Cardiac septum (tissue), 1 donor: ENCODE data around the gene HAAO. TPM values are rescaled to one million over a fixed set of nuclear protein-coding genes. Genes with fewer than 3 reads are reported as not detected.
A peak's percentile ranks its signal among the peaks of the same experiment; 100 is the strongest.

Experiments
- DNase-seq: peaks from one replicate; pipeline ENCODE4 v3.0.0-alpha.2; 2020; ENCODE audit warnings: low spot score
- intact Hi-C: fragments of 100-400 bp; cut with DNase I; formaldehyde crosslinking; loops from one replicate; pipeline ENCODE4 v1.14.0; 2022
- total RNA-seq: library from RNA; stranded (reverse); fragmentation: NEBNext Ultra II Directional; extraction: Animal tissue kit (Norgen Biotek cat#: 25700); gene quantifications from one replicate; pipeline ENCODE4 v1.2.1, GENCODE V29; 2021
- donor health status: DM: no; HTN: no; CAD: no.

HAAO gene
- total RNA-seq, 1 donor from 2014 or later: 2.5 TPM

GRCh38 chr2:42823744-42824453 is 31.5 kb upstream of the HAAO start:
- intact Hi-C loops: loop anchor here (10.0 kb wide), 1 partner anchor 311 kb away; no protein-coding TSS in a partner anchor
- no peak for DNase-seq

DNA sequence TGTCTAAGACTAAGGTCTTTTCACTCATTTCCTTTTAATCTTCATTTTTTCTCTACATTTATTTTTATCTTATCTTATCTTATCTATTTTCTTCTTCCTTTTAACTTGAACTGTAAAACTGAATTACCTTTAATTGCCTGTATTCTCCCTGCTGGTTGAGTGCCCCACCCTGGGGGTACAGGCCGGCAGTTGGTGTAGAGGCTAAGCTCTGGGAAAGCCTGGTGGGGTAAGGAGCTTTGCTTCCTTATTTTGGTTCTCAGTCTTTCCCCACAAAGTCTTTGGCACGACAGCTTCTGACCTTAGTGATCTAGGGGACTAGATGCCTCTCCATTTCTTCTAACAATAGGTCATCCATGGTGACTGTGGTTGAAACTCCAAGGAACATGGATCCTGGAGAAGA is 26.8 kb upstream of the HAAO start:
- intact Hi-C loops: no loop called here
- DNase-seq: no peak

GRCh38 chr2:42815726-42816125 is 23.3 kb upstream of the HAAO start:
- intact Hi-C loops: no loop called here
- DNase-seq: no peak

- intact Hi-C loops: no loop called here
- DNase-seq: no peak
Measured at GRCh38 chr2:42813763-42814162, 21.4 kb upstream of the HAAO start.

DNA sequence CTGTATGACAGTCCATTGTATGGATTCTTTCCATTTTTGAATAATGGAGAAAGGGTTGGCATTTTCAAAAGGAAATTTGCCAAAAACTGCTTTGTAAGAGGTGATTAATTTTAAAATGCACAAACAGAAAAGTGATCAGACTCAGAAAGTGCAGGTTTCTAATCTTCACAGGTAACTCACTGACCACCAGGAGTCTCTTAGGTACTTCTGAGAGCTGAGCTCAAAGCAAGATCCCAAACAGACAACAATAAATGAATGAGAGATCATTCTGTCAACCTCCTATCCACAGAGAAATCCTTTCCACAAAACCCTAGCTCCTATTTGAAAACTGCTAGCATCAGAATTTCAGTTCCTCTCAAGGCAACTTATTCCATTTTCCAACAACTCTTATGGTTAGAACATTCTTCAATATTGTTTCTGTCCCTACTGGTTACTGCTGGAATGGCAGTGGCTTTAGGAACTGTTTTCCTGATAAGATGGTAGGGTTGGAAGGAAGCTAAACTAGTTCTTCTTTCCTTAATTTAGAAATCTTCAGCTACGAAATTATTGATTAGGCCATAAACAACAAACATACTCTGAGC is 20.6 kb upstream of the HAAO start:
- no peak for DNase-seq
- intact Hi-C loops: no loop called here

DNA sequence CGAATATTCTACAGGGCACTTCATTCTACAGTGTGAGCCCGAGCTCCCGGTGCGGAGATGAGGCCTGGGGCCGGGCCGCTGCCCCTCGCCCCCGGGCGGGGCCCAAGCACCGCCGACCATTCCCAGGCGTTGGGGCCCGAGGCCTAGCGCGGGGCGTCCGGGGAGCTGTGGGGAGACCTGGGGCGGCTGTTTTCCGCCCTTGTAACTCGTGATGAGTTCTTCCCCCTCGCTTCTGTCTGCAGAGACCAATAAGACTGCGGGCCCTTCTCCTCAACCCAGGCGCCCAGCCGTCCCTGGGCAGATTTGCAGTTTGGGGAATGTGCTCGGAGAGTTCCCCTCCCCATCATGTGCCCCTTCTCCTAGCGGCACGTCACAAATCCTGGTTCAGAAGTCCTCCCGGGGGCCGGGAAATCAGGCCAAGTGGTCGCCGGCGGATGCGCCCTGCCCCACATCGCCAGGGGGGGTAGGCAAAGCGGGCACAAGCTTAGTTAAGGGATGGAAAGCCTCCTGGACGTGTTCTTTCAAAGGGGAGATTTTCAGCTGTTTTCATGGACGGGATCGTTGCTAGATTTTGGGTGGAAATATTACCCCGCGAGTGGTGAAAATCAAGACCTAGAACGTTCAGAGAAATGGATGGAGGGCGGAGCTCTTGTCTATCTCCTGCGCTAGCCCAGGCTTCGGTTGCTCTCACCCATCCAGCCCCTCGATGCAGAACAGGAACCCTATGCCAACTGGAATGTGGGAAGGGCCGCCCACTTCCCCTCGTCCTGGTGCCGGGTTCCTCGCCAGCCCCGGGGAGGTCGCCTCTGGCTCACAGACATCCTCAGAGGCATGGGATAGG is 18.8 kb upstream of the HAAO start:
- intact Hi-C loops: loop anchor here (2.0 kb wide), 1 partner anchor 18 kb away; the partner anchor contains the start of gene HAAO
- peak; percentile 77 for DNase-seq

- peak; percentile 98 for DNase-seq
Measured at GRCh38 chr2:42810121-42810970, 18.0 kb upstream of the HAAO start.

GRCh38 chr2:42809819-42810120 is 17.4 kb upstream of the HAAO start:
- intact Hi-C loops: loop anchor here (2.0 kb wide), 1 partner anchor 17 kb away; the partner anchor contains the start of gene HAAO
- peak; percentile 94 for DNase-seq

More at GRCh38 chr2:42810121-42810970, 18.0 kb upstream of the HAAO start:
- intact Hi-C loops: loop anchor here (2.0 kb wide), 1 partner anchor 18 kb away; the partner anchor contains the start of gene HAAO

DNA sequence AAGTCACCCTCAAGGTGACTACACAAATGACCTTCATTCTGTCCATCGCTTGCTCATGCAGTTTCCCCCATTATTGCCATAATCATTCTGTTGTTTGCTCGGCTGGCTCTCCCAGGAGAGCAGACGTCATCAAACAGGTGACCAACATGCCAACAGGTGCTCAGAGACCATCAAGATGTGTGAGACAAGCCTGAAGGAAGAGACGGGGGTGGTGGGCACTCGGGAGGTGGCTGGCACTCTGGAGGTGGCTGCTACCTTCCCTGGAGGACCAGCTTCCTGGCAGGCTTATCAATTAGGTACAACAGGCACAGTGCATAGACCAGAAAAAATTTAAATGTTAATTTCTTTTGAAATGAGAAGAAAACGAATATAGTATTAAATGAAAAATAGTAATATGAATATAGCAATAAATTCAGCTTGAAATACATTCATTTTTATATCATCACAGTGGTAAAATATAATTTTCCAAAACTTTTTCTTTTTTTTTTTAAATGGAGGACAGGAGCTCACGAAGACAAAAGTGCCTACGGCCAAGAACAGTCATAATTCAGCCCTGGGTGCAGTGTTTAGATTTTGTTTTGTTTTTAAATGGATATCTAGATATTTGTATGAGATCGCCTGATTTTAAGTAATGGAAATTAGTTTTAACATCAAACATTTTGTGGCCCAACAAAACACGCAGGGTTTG is 16.9 kb upstream of the HAAO start:
- intact Hi-C loops: no loop called here
- DNase-seq: no peak

- intact Hi-C loops: no loop called here
- DNase-seq: no peak
Measured at GRCh38 chr2:42808301-42808700, 15.9 kb upstream of the HAAO start.

GRCh38 chr2:42806786-42807185 is 14.4 kb upstream of the HAAO start:
- no peak for DNase-seq
- intact Hi-C loops: no loop called here

DNA sequence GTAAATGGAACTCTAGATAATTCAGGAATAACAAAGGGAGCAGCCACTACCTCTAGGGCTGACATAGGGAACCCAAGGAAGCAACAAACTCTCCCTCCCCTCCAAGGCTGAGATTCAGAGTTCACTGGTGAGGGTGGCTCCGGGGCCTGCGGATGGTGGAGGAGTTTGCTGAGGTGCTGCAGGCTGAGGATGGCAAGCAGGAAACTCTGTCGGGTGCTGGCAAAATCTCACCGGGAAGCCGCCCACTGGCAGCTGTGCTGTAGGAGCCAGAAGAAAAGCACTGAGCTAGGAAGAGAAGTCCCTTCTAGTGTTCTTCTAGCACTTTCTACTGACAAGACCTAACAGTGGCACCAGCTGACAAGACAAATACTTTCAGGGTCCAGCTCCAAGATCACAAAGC is 12.5 kb upstream of the HAAO start:
- no peak for DNase-seq
- intact Hi-C loops: no loop called here

GRCh38 chr2:42804338-42804737 is 12.0 kb upstream of the HAAO start:
- intact Hi-C loops: no loop called here
- DNase-seq: no peak

DNA sequence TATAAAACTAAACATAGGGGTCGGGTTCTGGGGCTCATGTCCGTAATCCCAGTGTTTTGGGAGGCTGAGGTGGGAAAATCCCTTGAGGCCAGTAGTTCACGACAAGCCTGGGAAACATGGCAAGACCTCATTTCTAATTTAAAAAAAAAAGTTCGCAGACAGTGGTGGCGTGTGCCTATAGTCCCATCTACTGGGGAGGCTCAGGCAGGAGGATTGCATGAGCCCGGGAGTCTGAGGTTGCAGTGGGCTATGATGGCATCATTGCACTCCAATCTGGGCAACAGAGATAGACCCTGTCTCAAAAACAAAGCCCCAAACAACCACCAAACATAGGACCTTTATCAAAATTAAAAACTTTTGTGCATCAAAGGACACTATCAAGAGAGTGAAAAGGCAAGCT is 9.8 kb upstream of the HAAO start:
- intact Hi-C loops: no loop called here
- no peak for DNase-seq

- intact Hi-C loops: no loop called here
- DNase-seq: no peak
Measured at GRCh38 chr2:42801381-42801780, 9.0 kb upstream of the HAAO start.

DNA sequence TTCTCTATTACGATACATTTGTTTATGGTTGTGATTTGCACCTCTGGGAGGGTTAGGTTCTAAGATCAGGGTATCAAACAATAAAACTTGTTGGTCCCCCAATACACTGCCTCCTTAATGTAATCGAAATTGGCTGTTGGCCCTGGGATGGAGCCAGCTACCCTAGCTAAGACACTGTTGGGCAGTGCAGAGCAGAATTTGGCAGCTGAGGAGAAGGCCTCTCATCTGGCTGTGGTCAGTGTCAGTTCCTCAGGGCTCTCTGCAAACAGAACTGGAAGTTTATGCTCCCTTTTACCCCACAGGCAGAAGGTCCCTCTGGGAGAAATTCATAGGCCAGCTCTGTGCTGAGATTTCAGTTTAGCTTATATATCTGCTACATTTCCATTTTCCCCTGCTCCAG is 8.6 kb upstream of the HAAO start:
- DNase-seq: no peak
- intact Hi-C loops: no loop called here

DNA sequence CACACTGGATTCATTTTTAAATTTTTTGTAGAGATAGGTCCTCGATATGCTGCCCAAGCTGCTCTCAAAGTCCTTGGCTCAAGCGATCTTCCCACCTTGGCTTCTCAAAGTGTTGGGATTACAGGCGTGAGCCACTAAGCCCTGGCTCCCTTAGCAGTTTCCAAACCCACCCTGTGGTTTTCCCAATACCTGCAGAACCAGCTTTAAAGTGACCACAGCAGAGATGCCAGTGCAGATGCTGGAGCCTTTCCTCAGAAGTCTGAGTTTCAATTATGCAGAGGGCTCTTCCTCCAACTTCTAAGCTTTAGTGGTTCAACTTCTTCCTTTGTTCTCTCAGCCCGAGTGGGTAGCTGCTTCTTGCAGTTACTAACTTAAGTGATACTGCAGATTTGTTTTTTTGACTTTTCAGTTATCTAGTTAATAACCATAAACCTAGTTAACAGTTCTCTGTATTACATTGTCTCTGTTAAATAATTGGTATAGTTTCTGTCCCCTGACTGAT is 8.1 kb upstream of the HAAO start:
- DNase-seq: no peak
- intact Hi-C loops: no loop called here

- DNase-seq: no peak
- intact Hi-C loops: no loop called here
Measured at GRCh38 chr2:42799881-42800280, 7.5 kb upstream of the HAAO start.

DNA sequence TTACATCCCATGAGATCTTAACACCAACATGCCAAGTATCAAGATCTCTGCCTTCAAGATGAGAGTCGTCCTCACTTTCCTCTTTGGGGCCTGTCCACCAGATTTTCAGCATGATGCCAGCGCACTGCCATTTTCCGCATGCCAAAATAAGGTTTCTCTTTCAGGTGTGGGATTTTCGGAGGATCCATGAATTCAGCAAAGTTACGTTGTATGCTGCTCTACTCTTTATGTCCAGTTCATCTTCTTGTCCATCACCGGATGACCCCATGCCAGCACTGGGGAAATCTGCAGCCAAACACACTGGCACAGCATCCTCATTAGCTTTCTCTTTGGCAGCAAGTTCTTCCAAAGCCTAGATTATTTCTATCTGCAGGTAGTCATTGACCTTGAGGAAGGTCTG is 4.9 kb upstream of the HAAO start:
- DNase-seq: no peak
- intact Hi-C loops: no loop called here
